GM19455 (cell line): ENCODE measurements around the gene TFEB.
A peak's percentile ranks its signal among the peaks of the same experiment; 100 is the strongest.

Source experiments
- ATAC-seq: cut with Tn5 transposase; IDR thresholded peaks from one replicate; pipeline ENCODE4 v1.9.1; 2021; ENCODE audit not compliant: unreplicated experiment

Gene TFEB

GRCh38 chr6:41735427-41736185 is at the start of gene TFEB:
TSS of gene TFEB (minus strand) at chr6:41735608. CDS start at chr6:41691213, 44,395 bp downstream.
- peak; percentile 53 for ATAC-seq

GRCh38 chr6:41784581-41785171 is 49.3 kb upstream of the TFEB start:
- no peak for ATAC-seq

- ATAC-seq = no peak
Observed at GRCh38 chr6:41783106-41783780, 47.8 kb upstream of the TFEB start.

GRCh38 chr6:41781366-41781730 is 45.9 kb upstream of the TFEB start:
- no peak for ATAC-seq

- no peak for ATAC-seq
Observed at GRCh38 chr6:41780551-41781365, 45.4 kb upstream of the TFEB start, which contains the start of gene PRICKLE4. TSS of gene PRICKLE4 (plus strand) at chr6:41780782. CDS start at chr6:41783474, 2,692 bp downstream.

- peak; percentile 96 for ATAC-seq
Observed at GRCh38 chr6:41779788-41780550, 44.6 kb upstream of the TFEB start, which contains the start of gene FRS3. TSS of gene FRS3 (minus strand) at chr6:41779900. CDS start at chr6:41776987, 2,913 bp downstream.

GRCh38 chr6:41779336-41779735 is 43.9 kb upstream of the TFEB start:
- peak; percentile 5 for ATAC-seq

GRCh38 chr6:41778895-41779294 is 43.5 kb upstream of the TFEB start:
- no peak for ATAC-seq

GRCh38 chr6:41777551-41778285 is 42.3 kb upstream of the TFEB start:
- no peak for ATAC-seq

GRCh38 chr6:41775293-41775882 is 40.0 kb upstream of the TFEB start:
- no peak for ATAC-seq

GRCh38 chr6:41774841-41775240 is 39.4 kb upstream of the TFEB start:
- ATAC-seq = no peak

- no peak for ATAC-seq
Observed at GRCh38 chr6:41771058-41771983, 35.9 kb upstream of the TFEB start.

GRCh38 chr6:41770381-41771057 is 35.1 kb upstream of the TFEB start:
- ATAC-seq = no peak

GRCh38 chr6:41769376-41769775 is 34.0 kb upstream of the TFEB start:
- no peak for ATAC-seq

GRCh38 chr6:41768545-41769308 is 33.3 kb upstream of the TFEB start:
- no peak for ATAC-seq

- no peak for ATAC-seq
Observed at GRCh38 chr6:41767112-41767833, 31.9 kb upstream of the TFEB start.
